DOHH2 (cell line): ENCODE results near the gene FSCN2.

Source experiments
- CTCF ChIP-seq: fragments of 200-600 bp; sonication (generic); IDR thresholded peaks from one replicate; pipeline ENCODE4 v1.5.1; 2014; ENCODE audit warnings: antibody characterized with exemption, mild to moderate bottlenecking, low read depth, low read length; ENCODE audit not compliant: poor library complexity, severe bottlenecking
- EZH2phosphoT487 ChIP-seq: fragments of 200-600 bp; sonication (generic); IDR thresholded peaks from 2 replicates; pipeline ENCODE4 v1.6.1; 2017; ENCODE audit warnings: borderline replicate concordance, mild to moderate bottlenecking, antibody characterized with exemption, low read length, moderate library complexity, mixed read lengths

- TF ChIP-seq CTCF (no peak), EZH2phosphoT487 (no peak)
Observed at GRCh38 chr17:81511804-81512561, 16.2 kb upstream of the FSCN2 start.
